Smooth muscle cell of bladder (primary cell): Measurements from ENCODE around the gene RUBCN. TPM values are rescaled to one million over a fixed set of nuclear protein-coding genes. Genes with fewer than 3 reads are reported as not detected.

ENCODE experiments used
- total RNA-seq: library from RNA; depleted of rRNA; stranded (reverse); fragments of >200 nt; gene quantifications from 2 replicates; pipeline ENCODE4 v1.2.3, GENCODE V29; 2014

Gene RUBCN
- total RNA-seq, result 4.3 and 5.6 TPM in 2 replicates

GRCh38 chr3:197736491-197737318 lies at the start of gene RUBCN:
RUBCN (minus strand) TSS chr3:197736904; CDS start chr3:197736719, 185 bp downstream.

GRCh38 chr3:197749601-197750395 lies 13.1 kb upstream of the RUBCN start, which contains the start of gene FYTTD1:
FYTTD1 (plus strand) TSS chr3:197749883; CDS start chr3:197749972, 89 bp downstream.

Other genes starting within 250 kb of the RUBCN start
- 3.8 and 5.5 TPM in 2 replicates for gene BDH1, start 180.9 kb downstream of the RUBCN start, total RNA-seq
- gene FYTTD1, start 13.0 kb upstream of the RUBCN start, total RNA-seq, result 32.0 and 35.9 TPM in 2 replicates
- gene LRCH3, start 54.4 kb upstream of the RUBCN start, total RNA-seq, result 54.2 and 64.0 TPM in 2 replicates
- gene RPL35A, start 213.3 kb upstream of the RUBCN start, total RNA-seq, result 785 and 835 TPM in 2 replicates
- 6.5 and 7.3 TPM in 2 replicates for gene LMLN, start 223.3 kb upstream of the RUBCN start, total RNA-seq